ENCODE measurements around the gene STK32B.

STK32B gene

DNA sequence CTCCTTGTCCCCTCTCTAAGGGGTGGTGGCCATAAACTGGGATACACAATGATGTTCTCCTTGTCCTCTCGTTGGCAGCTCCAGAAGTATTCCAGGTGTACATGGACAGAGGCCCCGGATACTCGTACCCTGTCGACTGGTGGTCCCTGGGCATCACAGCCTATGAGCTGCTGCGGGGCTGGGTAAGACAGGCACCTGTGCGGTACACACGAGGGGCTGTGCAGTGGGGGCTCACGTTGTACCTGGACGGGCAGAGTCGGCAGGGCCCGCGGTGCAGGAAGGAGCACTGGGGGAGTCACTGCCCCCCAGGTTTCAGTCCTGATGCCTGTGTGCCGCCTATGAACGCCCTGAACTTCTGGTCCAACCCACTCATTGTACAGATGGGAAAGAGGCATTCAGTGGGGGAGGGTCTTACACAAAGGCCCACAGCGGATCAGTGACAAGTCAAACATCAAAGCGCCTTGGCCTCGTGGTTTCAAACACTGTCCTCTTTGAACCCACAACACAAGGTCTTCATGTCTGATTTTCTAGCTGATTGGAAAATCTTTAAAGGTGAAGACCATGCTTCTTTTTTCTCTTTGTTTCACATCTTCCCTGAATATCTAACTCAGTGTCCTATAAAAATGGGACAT is 395.4 kb downstream of the STK32B start:
- DNase-seq (ENCODE audit: low spot score in 2 of 2) = no peak
- Mint-ChIP-seq H3K4me1 (no peaks in the 10 kb centered on the region), H3K36me3 (no peaks in the 10 kb centered on the region), H3K27ac (no peak overlapping the region), H3K4me3 (no peak overlapping the region), H3K27me3 (no peaks in the 10 kb centered on the region), H3K9me3 (no peaks in the 10 kb centered on the region)
- no peak for ATAC-seq (ENCODE audit: low read depth)

DNA sequence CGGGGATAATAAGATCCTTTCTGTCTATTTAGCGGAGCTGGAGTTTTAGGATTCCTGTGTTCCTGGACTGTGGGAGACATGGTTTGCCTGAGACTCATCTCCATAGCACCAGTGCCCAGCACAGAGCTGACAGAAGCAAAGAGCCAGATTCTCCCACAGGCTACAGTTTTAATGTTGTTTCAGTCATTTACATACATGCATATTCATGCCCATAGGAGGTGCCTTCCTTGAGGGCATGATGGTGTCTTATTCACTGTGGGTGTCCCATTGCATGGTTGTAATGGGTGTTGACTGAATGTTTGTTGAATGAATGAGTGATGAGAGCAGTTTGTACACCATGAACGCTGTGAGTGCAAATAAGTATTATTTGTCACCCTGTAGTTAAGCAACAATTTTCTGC is 396.5 kb downstream of the STK32B start:
- Mint-ChIP-seq H3K9me3 (no peaks in the 10 kb centered on the region), H3K4me1 (no peaks in the 10 kb centered on the region), H3K27me3 (peaks cover 3% of the 10 kb centered on the region), H3K36me3 (no peaks in the 10 kb centered on the region), H3K4me3 (no peak overlapping the region), H3K27ac (no peak overlapping the region)
- no peak for DNase-seq (ENCODE audit: low spot score in 2 of 2)
- ATAC-seq (ENCODE audit: low read depth) = no peak

DNA sequence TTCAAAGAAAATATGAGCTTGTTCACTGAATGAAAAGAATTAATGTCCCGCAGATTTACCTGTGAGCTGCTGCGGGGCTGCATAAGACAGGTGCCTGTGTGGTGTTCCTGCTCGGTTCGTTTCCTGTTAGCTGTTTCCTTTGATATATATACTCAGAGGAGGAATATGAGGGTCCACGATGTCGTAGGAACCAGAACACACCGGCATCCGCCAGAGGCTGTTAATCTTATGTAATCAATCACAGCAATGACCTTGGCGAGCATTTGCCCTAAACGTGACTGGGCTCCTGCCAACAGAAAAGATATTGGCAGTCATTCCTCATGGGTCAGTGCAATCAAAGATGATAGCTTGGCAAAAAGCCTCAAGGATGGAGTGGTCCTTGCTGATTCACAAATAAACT is 396.9 kb downstream of the STK32B start:
- peaks cover 3% of the 10 kb centered on the region for H3K27me3 Mint-ChIP-seq
- H3K9me3 Mint-ChIP-seq = no peaks in the 10 kb centered on the region
- H3K36me3 Mint-ChIP-seq = no peaks in the 10 kb centered on the region
- H3K27ac Mint-ChIP-seq = no peak overlapping the region
- no peak overlapping the region for H3K4me3 Mint-ChIP-seq
- no peaks in the 10 kb centered on the region for H3K4me1 Mint-ChIP-seq
- ATAC-seq (ENCODE audit: low read depth) (no peak), DNase-seq (ENCODE audit: low spot score in 2 of 2) (no peak)

DNA sequence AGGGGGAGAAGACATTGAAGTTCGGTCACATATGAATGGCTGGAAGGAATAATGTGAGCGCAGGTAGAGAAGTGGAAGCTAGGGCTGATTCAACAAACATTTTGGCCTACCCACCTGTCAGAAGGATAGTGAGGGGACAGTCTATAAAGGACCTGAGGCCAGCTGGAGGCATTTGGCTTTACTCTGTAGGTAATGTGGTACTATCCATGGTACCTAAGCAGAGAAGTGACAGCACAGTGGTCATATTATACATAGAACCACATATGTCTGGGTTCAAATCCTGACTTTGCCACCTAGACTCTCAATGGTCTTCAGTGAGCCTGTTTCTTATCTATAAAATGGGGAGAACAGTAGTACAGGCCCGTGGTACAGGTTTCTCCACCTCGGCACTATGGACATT is 400.0 kb downstream of the STK32B start:
- Mint-ChIP-seq H3K9me3 (no peaks in the 10 kb centered on the region), H3K27ac (no peak overlapping the region), H3K36me3 (no peaks in the 10 kb centered on the region), H3K4me3 (no peak overlapping the region), H3K4me1 (no peaks in the 10 kb centered on the region), H3K27me3 (peaks cover 3% of the 10 kb centered on the region)
- no peak for ATAC-seq (ENCODE audit: low read depth)
- DNase-seq (ENCODE audit: low spot score in 2 of 2) = no peak

DNA sequence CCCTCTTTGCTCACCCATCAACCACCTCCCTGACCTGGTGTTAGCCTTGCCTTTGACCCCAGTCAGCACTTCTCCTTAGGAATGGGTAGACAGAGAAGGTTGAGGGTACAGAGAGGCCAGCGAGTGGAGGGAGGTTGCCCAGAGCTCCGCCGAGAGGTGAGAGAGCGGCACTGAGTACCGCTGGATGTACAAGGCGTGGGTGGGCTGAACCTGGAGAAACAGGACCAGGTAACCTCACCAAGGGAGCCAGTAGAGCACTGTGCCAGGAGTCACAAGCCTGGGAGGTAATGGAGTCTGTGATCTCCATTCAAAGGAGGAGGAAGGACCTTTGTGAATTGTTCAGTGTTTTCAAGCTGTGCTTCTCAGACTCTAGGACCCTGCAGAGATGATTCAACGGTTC is 400.9 kb downstream of the STK32B start:
- peaks cover 3% of the 10 kb centered on the region for H3K27me3 Mint-ChIP-seq
- no peaks in the 10 kb centered on the region for H3K36me3 Mint-ChIP-seq
- no peaks in the 10 kb centered on the region for H3K9me3 Mint-ChIP-seq
- no peak for ATAC-seq (ENCODE audit: low read depth)
- H3K4me3 Mint-ChIP-seq = no peak overlapping the region
- no peak overlapping the region for H3K27ac Mint-ChIP-seq
- no peak for DNase-seq (ENCODE audit: low spot score in 2 of 2)
- no peaks in the 10 kb centered on the region for H3K4me1 Mint-ChIP-seq

DNA sequence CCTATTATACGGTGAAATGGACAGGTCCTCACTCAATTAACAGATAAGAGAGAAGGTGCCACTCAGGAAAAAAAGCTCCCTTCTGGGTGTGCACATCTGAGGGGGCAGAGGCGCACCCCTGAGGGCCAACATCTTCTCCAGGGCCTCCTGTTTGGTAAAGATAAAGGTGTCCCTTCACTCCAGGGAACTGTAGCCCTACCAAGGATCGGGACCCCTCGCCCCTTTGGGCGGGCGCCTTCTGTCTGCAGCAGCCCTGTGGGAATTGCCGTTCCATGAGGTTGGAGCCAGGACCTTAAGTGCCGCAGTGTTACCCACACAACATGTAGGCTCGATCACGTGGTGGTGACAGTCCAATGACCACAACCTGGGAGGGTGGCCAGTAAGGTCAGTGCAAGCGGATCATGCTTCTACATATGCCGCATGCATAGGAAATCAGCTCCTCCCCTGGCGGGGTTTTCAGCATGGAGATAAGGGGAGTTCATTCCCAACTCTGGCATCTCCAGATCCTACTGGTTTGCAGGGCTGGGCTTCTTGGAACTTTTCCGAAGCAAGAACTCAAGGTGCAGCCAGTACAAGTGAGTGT is 403.8 kb downstream of the STK32B start:
- Mint-ChIP-seq H3K36me3 (no peaks in the 10 kb centered on the region), H3K27ac (no peak overlapping the region), H3K4me1 (no peaks in the 10 kb centered on the region), H3K27me3 (peaks cover 3% of the 10 kb centered on the region), H3K9me3 (no peaks in the 10 kb centered on the region), H3K4me3 (no peak overlapping the region)
- DNase-seq (ENCODE audit: low spot score in 2 of 2) = no peak
- ATAC-seq (ENCODE audit: low read depth) = no peak

DNA sequence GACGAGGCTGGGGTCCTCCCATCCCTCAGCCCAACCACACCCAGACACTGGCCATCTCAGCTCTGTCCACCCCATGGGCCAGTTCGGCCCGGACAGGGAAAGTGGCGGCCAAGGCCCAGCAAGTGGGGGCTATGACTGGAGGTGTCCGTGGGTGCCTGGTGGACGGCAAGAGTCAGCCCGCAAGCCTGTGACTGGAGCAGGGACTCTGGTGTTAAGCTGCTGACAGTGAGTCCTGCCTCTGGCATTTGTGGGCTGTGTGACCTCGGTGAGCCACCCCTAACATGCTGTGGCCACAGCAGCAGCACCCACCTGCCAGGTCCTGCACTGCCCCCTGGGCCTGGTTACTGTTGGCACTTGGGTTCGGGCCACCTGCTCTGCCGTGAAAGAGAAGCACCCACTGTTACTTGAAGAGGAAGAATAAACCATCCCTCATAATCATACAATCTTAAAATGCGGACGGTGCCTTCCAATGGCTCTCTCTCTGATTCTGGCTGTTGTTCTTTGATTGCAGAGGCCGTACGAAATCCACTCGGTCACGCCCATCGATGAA is 405.1 kb downstream of the STK32B start:
- H3K36me3 Mint-ChIP-seq = no peaks in the 10 kb centered on the region
- DNase-seq (ENCODE audit: low spot score in 2 of 2) (no peak), ATAC-seq (ENCODE audit: low read depth) (no peak)
- H3K4me3 Mint-ChIP-seq = no peak overlapping the region
- H3K9me3 Mint-ChIP-seq = no peaks in the 10 kb centered on the region
- no peak overlapping the region for H3K27ac Mint-ChIP-seq
- H3K4me1 Mint-ChIP-seq = no peaks in the 10 kb centered on the region
- peaks cover 3% of the 10 kb centered on the region for H3K27me3 Mint-ChIP-seq

DNA sequence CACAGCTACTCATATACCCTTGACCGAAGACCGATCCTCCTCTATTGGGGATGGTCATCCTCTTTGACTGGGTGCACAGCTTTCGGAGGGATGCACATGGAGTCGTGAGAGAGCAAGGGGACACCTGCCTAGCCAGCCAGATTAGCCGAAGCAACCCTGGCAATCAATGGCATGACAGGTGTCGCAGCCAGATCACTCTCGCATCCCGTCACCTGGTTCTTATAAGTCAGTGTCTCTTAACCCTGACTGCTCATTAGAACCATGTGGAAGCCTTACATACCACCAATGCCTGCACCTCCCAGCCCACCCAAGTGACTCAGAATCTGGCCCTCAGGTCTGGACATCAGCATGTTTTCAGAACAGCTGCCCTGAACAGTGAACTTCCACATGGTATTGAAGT is 407.4 kb downstream of the STK32B start:
- no peak overlapping the region for H3K27ac Mint-ChIP-seq
- no peaks in the 10 kb centered on the region for H3K36me3 Mint-ChIP-seq
- H3K4me1 Mint-ChIP-seq = no peaks in the 10 kb centered on the region
- ATAC-seq (ENCODE audit: low read depth) (no peak), DNase-seq (ENCODE audit: low spot score in 2 of 2) (no peak)
- peaks cover 5% of the 10 kb centered on the region for H3K27me3 Mint-ChIP-seq
- H3K9me3 Mint-ChIP-seq = no peaks in the 10 kb centered on the region
- H3K4me3 Mint-ChIP-seq = no peak overlapping the region

DNA sequence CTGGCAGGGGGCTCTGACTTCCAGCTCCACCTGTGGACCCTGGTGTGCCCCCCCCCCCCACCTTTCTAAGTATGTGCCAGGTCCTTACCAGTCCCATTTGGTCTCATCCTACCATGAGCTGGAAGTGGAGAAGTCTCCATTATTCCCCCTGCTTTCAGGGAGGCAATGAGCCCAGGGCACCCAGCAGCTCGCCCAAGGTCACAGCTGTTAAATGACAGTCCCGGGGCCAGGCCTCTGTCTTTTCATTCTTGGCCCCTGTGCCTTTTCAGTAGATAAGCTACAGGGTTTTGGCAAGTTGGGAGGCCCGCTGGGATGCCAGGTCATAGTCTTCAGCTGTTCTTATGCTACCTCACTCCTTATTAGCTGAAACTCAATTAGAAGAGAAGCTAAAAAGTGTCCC is 408.0 kb downstream of the STK32B start:
- Mint-ChIP-seq H3K27me3 (peaks cover 5% of the 10 kb centered on the region), H3K27ac (no peak overlapping the region), H3K4me3 (no peak overlapping the region), H3K36me3 (no peaks in the 10 kb centered on the region), H3K4me1 (no peaks in the 10 kb centered on the region), H3K9me3 (no peaks in the 10 kb centered on the region)
- DNase-seq (ENCODE audit: low spot score in 2 of 2) = no peak
- ATAC-seq (ENCODE audit: low read depth) = no peak

DNA sequence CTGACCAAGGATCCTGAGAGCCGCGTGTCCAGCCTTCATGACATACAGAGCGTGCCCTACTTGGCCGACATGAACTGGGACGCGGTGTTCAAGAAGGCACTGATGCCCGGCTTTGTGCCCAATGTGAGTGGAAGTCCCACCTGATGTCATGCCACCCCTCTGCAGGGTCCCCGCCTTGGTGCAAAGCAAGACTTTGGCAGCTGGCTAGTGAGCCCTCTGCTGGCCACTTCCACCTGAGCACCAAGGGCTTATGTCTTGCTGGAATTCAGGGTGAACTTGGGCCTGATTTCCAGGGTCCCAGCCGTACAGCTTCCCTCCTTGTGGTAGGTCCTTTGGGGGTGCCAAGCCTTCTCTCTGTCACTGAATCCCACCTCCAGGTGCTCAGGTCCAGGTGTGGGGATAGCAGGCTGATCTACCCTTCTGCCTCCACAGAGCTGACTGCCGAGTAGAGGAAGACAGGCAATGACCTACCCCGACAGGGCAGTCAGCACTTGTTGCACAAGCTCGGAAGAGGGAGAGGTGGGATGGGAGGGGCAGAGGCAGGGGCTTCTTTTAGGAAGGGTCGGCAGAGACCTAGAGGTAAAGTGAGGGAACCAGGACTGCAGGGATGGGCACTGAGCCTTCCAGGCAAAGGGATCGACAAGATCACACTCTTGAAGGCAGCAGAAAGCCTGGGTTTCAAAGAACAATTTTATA is 409.0 kb downstream of the STK32B start:
- H3K9me3 Mint-ChIP-seq = no peaks in the 10 kb centered on the region
- H3K27ac Mint-ChIP-seq = no peak overlapping the region
- H3K4me1 Mint-ChIP-seq = no peaks in the 10 kb centered on the region
- no peak overlapping the region for H3K4me3 Mint-ChIP-seq
- ATAC-seq (ENCODE audit: low read depth) (no peak), DNase-seq (ENCODE audit: low spot score in 2 of 2) (no peak)
- peaks cover 5% of the 10 kb centered on the region for H3K27me3 Mint-ChIP-seq
- H3K36me3 Mint-ChIP-seq = no peaks in the 10 kb centered on the region

DNA sequence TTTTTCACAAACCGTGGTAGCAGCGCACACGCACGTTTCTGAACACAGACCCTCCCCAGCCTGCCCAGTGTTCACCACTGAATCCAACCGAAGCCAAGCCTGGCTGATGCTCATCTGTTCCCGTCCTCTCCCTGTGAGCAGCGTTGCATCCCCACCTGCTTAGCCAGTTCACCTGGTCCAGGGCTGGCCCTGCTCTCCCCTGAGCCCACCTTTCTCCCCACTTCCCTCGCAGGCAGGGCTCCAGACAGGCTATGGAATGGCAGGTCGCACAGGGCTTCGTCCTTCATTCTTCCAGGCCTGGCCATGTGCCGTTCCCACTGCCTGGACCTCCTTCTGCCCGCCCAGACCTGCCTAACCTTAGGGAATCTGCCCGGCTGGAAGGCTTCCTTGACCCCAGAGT is 410.2 kb downstream of the STK32B start:
- no peaks in the 10 kb centered on the region for H3K36me3 Mint-ChIP-seq
- no peak for ATAC-seq (ENCODE audit: low read depth)
- no peak overlapping the region for H3K4me3 Mint-ChIP-seq
- H3K9me3 Mint-ChIP-seq = no peaks in the 10 kb centered on the region
- H3K4me1 Mint-ChIP-seq = no peaks in the 10 kb centered on the region
- no peak for DNase-seq (ENCODE audit: low spot score in 2 of 2)
- no peak overlapping the region for H3K27ac Mint-ChIP-seq
- peaks cover 5% of the 10 kb centered on the region for H3K27me3 Mint-ChIP-seq

DNA sequence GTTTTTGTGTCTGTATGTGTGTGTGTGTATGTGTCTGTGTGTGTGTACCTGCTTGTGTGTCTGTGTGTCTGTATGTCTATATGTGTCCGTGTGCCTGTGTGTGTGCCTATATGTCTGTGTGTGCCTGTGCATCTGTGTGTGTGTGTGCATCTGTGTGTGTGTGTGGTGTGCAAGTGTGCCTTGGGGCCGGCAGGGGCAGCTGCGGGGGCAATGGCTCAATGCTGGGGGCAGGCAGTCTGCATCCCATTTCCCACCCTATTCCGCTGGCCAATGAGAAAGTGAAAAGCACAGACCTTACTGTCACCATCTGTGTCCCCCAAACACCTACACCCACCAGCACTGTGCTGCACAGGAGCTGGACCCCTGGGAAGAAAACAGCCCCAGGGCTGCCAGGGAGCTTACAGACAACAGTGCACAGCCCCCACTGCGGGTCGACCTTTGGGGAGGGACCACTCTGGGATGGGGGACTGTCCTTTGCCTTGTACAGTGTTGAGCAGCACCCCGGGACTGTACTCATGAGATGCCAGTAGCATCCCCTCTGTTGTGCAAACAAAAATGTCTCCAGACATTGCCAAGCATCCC is 411.1 kb downstream of the STK32B start:
- H3K27me3 Mint-ChIP-seq = peaks cover 5% of the 10 kb centered on the region
- no peaks in the 10 kb centered on the region for H3K36me3 Mint-ChIP-seq
- no peak overlapping the region for H3K27ac Mint-ChIP-seq
- no peaks in the 10 kb centered on the region for H3K4me1 Mint-ChIP-seq
- ATAC-seq (ENCODE audit: low read depth) (no peak), DNase-seq (ENCODE audit: low spot score in 2 of 2) (no peak)
- no peak overlapping the region for H3K4me3 Mint-ChIP-seq
- H3K9me3 Mint-ChIP-seq = no peaks in the 10 kb centered on the region

DNA sequence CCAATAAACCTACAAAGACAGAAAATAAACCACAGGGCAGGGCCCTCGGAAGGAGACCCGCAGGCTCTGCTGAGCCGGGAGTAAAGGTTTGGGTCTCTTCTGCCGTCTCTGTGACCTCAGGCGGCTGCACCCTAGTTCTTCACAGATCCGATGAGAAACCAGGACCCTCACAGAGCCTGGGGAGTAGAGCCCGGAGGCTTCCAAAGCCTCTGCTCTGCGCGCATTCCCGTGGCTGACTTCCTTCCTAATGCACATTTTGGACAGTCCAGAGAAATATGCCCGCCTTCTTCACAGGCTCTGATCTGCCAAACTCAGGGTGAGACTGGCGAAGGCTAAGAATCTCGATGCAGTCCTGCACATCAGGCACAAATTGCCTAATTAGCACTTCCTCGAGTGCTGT is 411.6 kb downstream of the STK32B start:
- H3K4me1 Mint-ChIP-seq = no peaks in the 10 kb centered on the region
- DNase-seq (ENCODE audit: low spot score in 2 of 2) (no peak), ATAC-seq (ENCODE audit: low read depth) (no peak)
- no peaks in the 10 kb centered on the region for H3K36me3 Mint-ChIP-seq
- H3K9me3 Mint-ChIP-seq = no peaks in the 10 kb centered on the region
- H3K27me3 Mint-ChIP-seq = peaks cover 5% of the 10 kb centered on the region
- H3K4me3 Mint-ChIP-seq = no peak overlapping the region
- H3K27ac Mint-ChIP-seq = no peak overlapping the region

DNA sequence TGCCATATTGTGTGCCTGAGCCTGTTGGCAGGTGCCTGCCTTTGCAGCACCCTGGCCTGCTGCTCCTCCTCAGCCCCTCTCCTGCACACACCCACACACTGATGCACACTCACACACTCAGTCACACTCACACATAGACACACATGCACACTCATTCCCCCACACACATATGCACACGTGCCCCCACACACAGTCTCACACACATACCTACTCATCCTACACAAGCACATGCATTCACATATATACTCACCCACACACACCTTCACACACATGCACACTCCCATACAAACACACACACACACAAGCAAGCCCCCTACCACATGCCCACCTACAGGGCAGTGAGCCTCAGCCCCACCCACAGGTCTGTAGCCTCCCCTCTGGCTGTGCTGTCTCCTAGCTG is 412.1 kb downstream of the STK32B start:
- H3K4me1 Mint-ChIP-seq = no peaks in the 10 kb centered on the region

More for the DNA sequence above, 412.1 kb downstream of the STK32B start:
- Mint-ChIP-seq H3K27me3 (peaks cover 5% of the 10 kb centered on the region), H3K36me3 (no peaks in the 10 kb centered on the region), H3K27ac (no peak overlapping the region), H3K4me3 (no peak overlapping the region), H3K9me3 (no peaks in the 10 kb centered on the region)
- DNase-seq (ENCODE audit: low spot score in 2 of 2) = no peak
- ATAC-seq (ENCODE audit: low read depth) = no peak

Measured in memory B cell (primary cell).